ENCODE data around the gene ERGIC1.

DNA sequence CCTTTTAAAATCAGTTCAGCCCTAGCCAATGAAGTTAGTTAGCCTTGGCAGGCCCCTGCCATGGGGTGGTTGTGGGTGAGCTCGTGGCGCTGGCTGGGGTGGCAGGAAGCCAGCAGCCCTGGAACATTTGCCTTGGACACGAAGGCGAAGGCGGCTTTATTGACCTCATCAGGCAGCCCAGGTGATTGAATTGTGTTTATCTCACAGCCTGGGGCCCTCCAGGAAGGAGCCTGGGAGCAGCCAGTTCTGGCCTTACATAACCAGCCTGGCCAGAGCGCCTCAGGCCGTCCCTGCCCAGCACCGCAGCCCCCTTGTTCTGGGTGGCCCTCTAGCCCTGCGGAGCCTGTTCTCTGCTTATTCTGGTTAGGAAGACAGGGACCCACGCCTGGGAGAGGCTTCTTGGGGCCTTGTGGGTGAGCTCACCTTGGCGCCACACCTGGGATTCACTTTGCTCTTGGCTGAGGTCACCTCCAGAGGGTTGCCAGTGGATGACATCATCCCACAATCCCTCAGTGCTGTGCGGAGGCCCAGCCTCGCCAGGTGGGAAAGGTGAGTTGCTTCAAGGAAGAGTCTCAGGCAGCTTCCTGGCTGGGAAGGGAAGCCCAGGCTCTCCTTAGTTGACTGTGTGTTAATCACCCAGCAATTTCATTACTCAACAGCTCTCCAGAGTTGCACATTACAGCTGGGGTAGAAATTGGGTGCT, 70.7 kb downstream of the ERGIC1 start:
- TF ChIP-seq, protein P1, sequence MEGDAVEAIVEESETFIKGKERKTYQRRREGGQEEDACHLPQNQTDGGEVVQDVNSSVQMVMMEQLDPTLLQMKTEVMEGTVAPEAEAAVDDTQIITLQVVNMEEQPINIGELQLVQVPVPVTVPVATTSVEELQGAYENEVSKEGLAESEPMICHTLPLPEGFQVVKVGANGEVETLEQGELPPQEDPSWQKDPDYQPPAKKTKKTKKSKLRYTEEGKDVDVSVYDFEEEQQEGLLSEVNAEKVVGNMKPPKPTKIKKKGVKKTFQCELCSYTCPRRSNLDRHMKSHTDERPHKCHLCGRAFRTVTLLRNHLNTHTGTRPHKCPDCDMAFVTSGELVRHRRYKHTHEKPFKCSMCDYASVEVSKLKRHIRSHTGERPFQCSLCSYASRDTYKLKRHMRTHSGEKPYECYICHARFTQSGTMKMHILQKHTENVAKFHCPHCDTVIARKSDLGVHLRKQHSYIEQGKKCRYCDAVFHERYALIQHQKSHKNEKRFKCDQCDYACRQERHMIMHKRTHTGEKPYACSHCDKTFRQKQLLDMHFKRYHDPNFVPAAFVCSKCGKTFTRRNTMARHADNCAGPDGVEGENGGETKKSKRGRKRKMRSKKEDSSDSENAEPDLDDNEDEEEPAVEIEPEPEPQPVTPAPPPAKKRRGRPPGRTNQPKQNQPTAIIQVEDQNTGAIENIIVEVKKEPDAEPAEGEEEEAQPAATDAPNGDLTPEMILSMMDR (IDR thresholded peaks at IDR 0.05; ENCODE audit: insufficient read depth, low read length, poor library complexity, severe bottlenecking): no peak
- TF ChIP-seq EZH2phosphoT487 (conservative IDR thresholded peaks at IDR 0.05; ENCODE audit: low read length): no peak
